HL-60 (cell line): ENCODE results near the gene CRIP3.

ENCODE experiments used
- DNase-seq, 2 experiments: peaks; one replicate each; pipeline ENCODE4 v3.0.0-alpha.2; 2010 to 2020; ENCODE audit warnings: low read depth in 1 of 2, low spot score in 1 of 2
- H3K27ac ChIP-seq: fragments of 250-450 bp; sonication (Bioruptor Pico); replicated peaks from 2 replicates; pipeline ENCODE4 v1.5.1; 2020; ENCODE audit warnings: mild to moderate bottlenecking, moderate library complexity
- H3K27me3 ChIP-seq: fragments of 250-450 bp; sonication (Bioruptor Pico); 2 replicates; pipeline ENCODE4 v1.5.1; 2021; ENCODE audit warnings: mild to moderate bottlenecking, moderate library complexity; ENCODE audit not compliant: insufficient read depth, poor library complexity, severe bottlenecking
- H3K4me3 ChIP-seq: replicated peaks from 2 replicates; pipeline ENCODE4 v1.5.1; 2011; ENCODE audit warnings: mild to moderate bottlenecking, control low read depth, low read length; ENCODE audit not compliant: insufficient read depth
- CTCF ChIP-seq: IDR thresholded peaks from one replicate; pipeline ENCODE4 v1.5.1; 2011; ENCODE audit warnings: low read length, control low read depth, inconsistent platforms; ENCODE audit not compliant: insufficient read depth
- GABPA ChIP-seq: IDR thresholded peaks from 2 replicates; pipeline ENCODE4 v1.6.1; 2012; ENCODE audit warnings: low read depth
- POLR2AphosphoS5 ChIP-seq: IDR thresholded peaks from 2 replicates; pipeline ENCODE4 v1.6.1; 2012; ENCODE audit warnings: low read depth
- REST ChIP-seq: IDR thresholded peaks from 2 replicates; pipeline ENCODE4 v1.6.1; 2012; ENCODE audit warnings: low read depth; ENCODE audit not compliant: insufficient replicate concordance
- SPI1 ChIP-seq: IDR thresholded peaks from 2 replicates; pipeline ENCODE4 v1.6.1; 2012; ENCODE audit warnings: low read depth, mild to moderate bottlenecking, borderline replicate concordance

The CRIP3 gene

GRCh38 chr6:43260791-43261190 lies 47.8 kb downstream of the CRIP3 start:
- peaks cover 7% of the 10 kb centered on the region for H3K27me3 ChIP-seq
- DNase-seq = no peak
- no peak overlapping the region for H3K27ac ChIP-seq
- TF ChIP-seq REST (no peak), CTCF (no peak), POLR2AphosphoS5 (no peak)
- no peak overlapping the region for H3K4me3 ChIP-seq

- no peak overlapping the region for H3K4me3 ChIP-seq
- H3K27ac ChIP-seq = no peak overlapping the region
- TF ChIP-seq REST (no peak), POLR2AphosphoS5 (no peak), SPI1 (no peak), GABPA (no peak), CTCF (no peak)
- DNase-seq = no peak
- peaks cover 7% of the 10 kb centered on the region for H3K27me3 ChIP-seq
These were observed 49.6 kb downstream of the CRIP3 start for GRCh38 chr6:43258807-43259686.

GRCh38 chr6:43258180-43258579 lies 50.4 kb downstream of the CRIP3 start:
- TF ChIP-seq SPI1 = no peak
- no peak for TF ChIP-seq GABPA
- no peak for TF ChIP-seq POLR2AphosphoS5
- no peak for TF ChIP-seq CTCF
- no peak for TF ChIP-seq REST
- no peak overlapping the region for H3K4me3 ChIP-seq
- H3K27me3 ChIP-seq = peaks cover 9% of the 10 kb centered on the region
- DNase-seq = no peak
- no peak overlapping the region for H3K27ac ChIP-seq
